ACC112 (cell line): ENCODE data around the gene SORBS1.

ENCODE experiments used
- H2AFZ ChIP-seq: fragments of 200-600 bp; sonication (generic); one replicate; pipeline ENCODE4 v1.6.0; 2017; ENCODE audit warnings: antibody characterized with exemption, low read length; ENCODE audit not compliant: unreplicated experiment
- H3K27ac ChIP-seq: fragments of 200-600 bp; sonication (generic); 2 replicates; pipeline ENCODE4 v1.5.1; 2014; ENCODE audit warnings: low read depth, mild to moderate bottlenecking, antibody characterized with exemption, low read length, moderate library complexity
- H3K27me3 ChIP-seq: fragments of 200-600 bp; sonication (generic); 2 replicates; pipeline ENCODE4 v1.6.1; 2014; ENCODE audit warnings: mild to moderate bottlenecking, antibody characterized with exemption, low read length, moderate library complexity, mixed read lengths; ENCODE audit not compliant: insufficient read depth
- H3K36me3 ChIP-seq: fragments of 200-600 bp; sonication (generic); 2 replicates; pipeline ENCODE4 v1.6.1; 2016; ENCODE audit warnings: mild to moderate bottlenecking, antibody characterized with exemption, low read length, moderate library complexity, mixed read lengths; ENCODE audit not compliant: insufficient read depth
- H3K4me1 ChIP-seq: fragments of 200-600 bp; sonication (generic); one replicate; pipeline ENCODE4 v1.6.1; 2016; ENCODE audit warnings: low read length, mixed read lengths; ENCODE audit not compliant: insufficient read depth, unreplicated experiment, control insufficient read depth
- H3K4me3 ChIP-seq: fragments of 200-600 bp; sonication (generic); 2 replicates; pipeline ENCODE4 v1.5.1; 2014; ENCODE audit warnings: mild to moderate bottlenecking, low read depth, low read length
- H3K79me2 ChIP-seq: fragments of 200-600 bp; sonication (generic); one replicate; pipeline ENCODE4 v1.6.0; 2016; ENCODE audit warnings: low read length; ENCODE audit not compliant: control insufficient read depth, unreplicated experiment, insufficient read depth

Gene SORBS1

GRCh38 chr10:95553674-95554073, 7.5 kb downstream of the SORBS1 start:
- H3K36me3 ChIP-seq, result no peaks in the 10 kb centered on the region
- no peaks in the 10 kb centered on the region for H3K79me2 ChIP-seq
- H3K4me3 ChIP-seq, result no peak overlapping the region
- H3K4me1 ChIP-seq, result no peaks in the 10 kb centered on the region
- no peak overlapping the region for H3K27ac ChIP-seq
- H2AFZ ChIP-seq, result no peak overlapping the region
- peaks cover 31% of the 10 kb centered on the region for H3K27me3 ChIP-seq

- Histone ChIP-seq H3K27ac (no peak overlapping the region), H3K79me2 (no peaks in the 10 kb centered on the region), H3K36me3 (no peaks in the 10 kb centered on the region), H3K27me3 (peaks cover 30% of the 10 kb centered on the region), H2AFZ (no peak overlapping the region), H3K4me1 (no peaks in the 10 kb centered on the region), H3K4me3 (no peak overlapping the region)
These were observed 8.4 kb downstream of the SORBS1 start for GRCh38 chr10:95552679-95553342.

- Histone ChIP-seq H3K4me1 (no peaks in the 10 kb centered on the region), H3K79me2 (no peaks in the 10 kb centered on the region), H3K27ac (no peak overlapping the region)
These were observed 11.0 kb downstream of the SORBS1 start for GRCh38 chr10:95550073-95550672.

DNA sequence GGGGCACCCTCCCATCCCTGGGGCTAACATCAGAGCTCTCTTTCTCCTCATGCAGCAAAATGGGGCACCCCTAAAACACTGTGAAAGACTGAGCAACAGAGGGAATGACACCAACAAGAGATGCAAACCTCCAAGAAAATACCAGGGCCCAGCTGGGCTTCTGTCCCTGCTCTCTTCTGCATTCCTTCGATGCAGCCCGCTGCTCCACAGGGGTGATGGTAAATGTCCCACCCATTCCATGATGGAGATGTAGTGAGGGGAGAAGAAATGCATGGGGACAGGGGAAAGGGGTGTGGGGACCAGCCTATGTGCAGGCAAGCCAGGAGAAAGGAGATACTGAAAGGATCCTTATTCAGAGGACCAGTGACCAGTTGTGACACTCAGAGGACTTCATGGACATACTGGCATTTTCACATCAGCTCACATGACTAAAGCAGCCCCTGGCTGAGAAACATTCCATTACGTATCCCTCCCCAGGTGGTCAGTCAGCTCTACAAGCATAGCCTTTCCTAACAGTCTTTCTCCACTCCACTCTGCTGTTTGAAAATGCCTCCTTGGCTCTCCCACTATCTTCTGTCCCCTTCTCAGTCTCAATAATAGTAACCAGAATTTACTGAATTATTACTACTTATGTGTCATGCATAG, 13.3 kb downstream of the SORBS1 start:
- H3K36me3 ChIP-seq, result no peaks in the 10 kb centered on the region
- H2AFZ ChIP-seq, result no peak overlapping the region
- no peaks in the 10 kb centered on the region for H3K79me2 ChIP-seq
- peaks cover 35% of the 10 kb centered on the region for H3K27me3 ChIP-seq
- H3K4me1 ChIP-seq, result no peaks in the 10 kb centered on the region
- no peak overlapping the region for H3K4me3 ChIP-seq
- H3K27ac ChIP-seq, result no peak overlapping the region

More at GRCh38 chr10:95550073-95550672, 11.0 kb downstream of the SORBS1 start:
- H3K36me3 ChIP-seq, result no peaks in the 10 kb centered on the region
- peaks cover 35% of the 10 kb centered on the region for H3K27me3 ChIP-seq
- H3K4me3 ChIP-seq, result no peak overlapping the region
- H2AFZ ChIP-seq, result no peak overlapping the region

- H2AFZ ChIP-seq, result no peak overlapping the region
- peaks cover 35% of the 10 kb centered on the region for H3K27me3 ChIP-seq
- H3K4me3 ChIP-seq, result no peak overlapping the region
- H3K27ac ChIP-seq, result no peak overlapping the region
- H3K36me3 ChIP-seq, result no peaks in the 10 kb centered on the region
- H3K79me2 ChIP-seq, result no peaks in the 10 kb centered on the region
- no peaks in the 10 kb centered on the region for H3K4me1 ChIP-seq
These were observed 14.0 kb downstream of the SORBS1 start for GRCh38 chr10:95547197-95547596.

DNA sequence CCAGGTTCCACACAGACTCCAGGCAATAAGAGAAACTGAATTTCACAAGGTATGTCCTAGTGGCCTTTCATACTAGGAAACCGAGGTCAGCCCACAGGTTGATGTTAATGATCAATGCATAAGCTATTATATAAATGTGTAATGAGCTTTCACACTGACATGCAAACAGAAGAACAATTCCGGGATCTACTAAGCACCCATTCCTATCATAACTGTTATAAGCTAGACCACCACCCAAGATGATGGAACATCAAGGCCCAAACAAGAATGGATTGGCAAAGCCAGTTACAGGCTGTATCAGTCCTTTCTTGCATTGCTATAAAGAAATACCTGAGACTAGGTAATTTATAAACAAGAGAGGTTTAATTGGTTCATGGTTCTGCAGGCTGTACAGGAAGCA, 15.2 kb downstream of the SORBS1 start:
- H3K36me3 ChIP-seq, result no peaks in the 10 kb centered on the region
- H2AFZ ChIP-seq, result no peak overlapping the region
- H3K4me3 ChIP-seq, result no peak overlapping the region
- H3K4me1 ChIP-seq, result no peaks in the 10 kb centered on the region
- no peaks in the 10 kb centered on the region for H3K79me2 ChIP-seq
- H3K27me3 ChIP-seq, result peaks cover 35% of the 10 kb centered on the region
- no peak overlapping the region for H3K27ac ChIP-seq

- H3K27ac ChIP-seq, result no peak overlapping the region
- no peak overlapping the region for H2AFZ ChIP-seq
- no peaks in the 10 kb centered on the region for H3K79me2 ChIP-seq
- no peaks in the 10 kb centered on the region for H3K36me3 ChIP-seq
- no peaks in the 10 kb centered on the region for H3K4me1 ChIP-seq
- peaks cover 26% of the 10 kb centered on the region for H3K27me3 ChIP-seq
- no peak overlapping the region for H3K4me3 ChIP-seq
These were observed 16.2 kb downstream of the SORBS1 start for GRCh38 chr10:95544783-95545500.

DNA sequence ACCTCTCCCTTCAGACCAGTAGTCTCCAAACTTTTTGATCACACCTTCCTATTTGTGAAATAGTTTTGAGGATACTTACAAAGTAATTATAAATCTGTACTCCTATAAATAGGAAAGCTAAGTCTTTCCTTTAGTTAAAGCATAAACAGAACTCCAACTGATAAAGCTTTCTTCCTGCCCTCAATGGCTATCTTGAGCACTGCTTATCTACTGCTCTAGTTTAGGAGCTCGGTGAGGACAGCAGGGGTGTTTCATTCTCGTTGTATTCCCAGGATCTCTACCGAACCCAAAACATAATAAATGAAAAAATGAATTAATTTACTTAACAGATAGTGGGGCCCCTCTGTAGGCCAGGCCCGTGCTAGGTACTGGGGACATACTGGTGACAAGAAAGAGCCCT, 17.7 kb downstream of the SORBS1 start:
- no peaks in the 10 kb centered on the region for H3K79me2 ChIP-seq
- H3K27ac ChIP-seq, result no peak overlapping the region
- no peak overlapping the region for H3K4me3 ChIP-seq
- no peaks in the 10 kb centered on the region for H3K36me3 ChIP-seq
- no peaks in the 10 kb centered on the region for H3K4me1 ChIP-seq
- no peak overlapping the region for H2AFZ ChIP-seq
- H3K27me3 ChIP-seq, result peaks cover 12% of the 10 kb centered on the region

DNA sequence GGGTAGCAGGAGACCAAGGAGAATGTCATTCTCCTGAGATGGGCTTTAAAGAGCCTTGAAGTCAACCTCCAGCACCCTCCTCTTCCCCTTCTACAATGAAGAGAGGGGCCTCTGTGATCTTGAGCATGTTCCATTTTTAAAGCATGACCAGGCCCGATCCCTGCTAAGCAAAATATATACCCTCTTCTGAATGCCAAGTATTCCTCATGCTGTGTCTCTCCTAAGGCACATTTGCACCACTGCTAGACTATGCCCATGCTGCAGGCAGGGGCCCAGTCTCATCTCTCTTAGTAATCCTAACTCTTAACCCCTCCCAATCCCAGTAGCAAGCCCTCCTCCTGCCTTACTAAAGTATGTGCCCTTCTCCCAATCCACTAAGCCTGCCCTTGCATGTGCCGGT, 18.4 kb downstream of the SORBS1 start:
- Histone ChIP-seq H3K36me3 (no peaks in the 10 kb centered on the region), H3K79me2 (no peaks in the 10 kb centered on the region), H3K4me1 (no peaks in the 10 kb centered on the region), H3K27ac (no peak overlapping the region), H3K27me3 (peaks cover 8% of the 10 kb centered on the region), H2AFZ (no peak overlapping the region), H3K4me3 (no peak overlapping the region)

GRCh38 chr10:95542330-95542729, 18.8 kb downstream of the SORBS1 start:
- H3K79me2 ChIP-seq, result no peaks in the 10 kb centered on the region
- no peak overlapping the region for H3K27ac ChIP-seq
- H3K36me3 ChIP-seq, result no peaks in the 10 kb centered on the region

More at GRCh38 chr10:95542330-95542729, 18.8 kb downstream of the SORBS1 start:
- Histone ChIP-seq H3K4me1 (no peaks in the 10 kb centered on the region), H3K4me3 (no peak overlapping the region), H2AFZ (no peak overlapping the region), H3K27me3 (peaks cover 5% of the 10 kb centered on the region)
